Measurements from ENCODE around the gene EAF1.
"Not testable (repeated sequence)": the region's sequence is repeated elsewhere in the genome, so short reads cannot be mapped to it uniquely, and the experiment has no call there.

Gene EAF1

GRCh38 chr3:15484551-15484950 lies 57.2 kb downstream of the EAF1 start:
- DNase-seq (ENCODE audit: low spot score) = not testable (repeated sequence)

- DNase-seq (ENCODE audit: low spot score) = no peak
These were observed 58.6 kb downstream of the EAF1 start for GRCh38 chr3:15486020-15486419.

- DNase-seq (ENCODE audit: low spot score) = no peak
These were observed 59.6 kb downstream of the EAF1 start for GRCh38 chr3:15486979-15487378.

GRCh38 chr3:15488002-15488401 lies 60.6 kb downstream of the EAF1 start:
- DNase-seq (ENCODE audit: low spot score) = no peak

- DNase-seq (ENCODE audit: low spot score) = no peak
These were observed 62.8 kb downstream of the EAF1 start for GRCh38 chr3:15490158-15490557.

GRCh38 chr3:15491143-15491542 lies 63.7 kb downstream of the EAF1 start:
- no peak for DNase-seq (ENCODE audit: low spot score)

All from hematopoietic multipotent progenitor cell treated with erythropoietin and hydrocortisone succinate and interleukin-3 and kit ligand, for 15 days (in vitro differentiated cells).